Activated T-cell treated with anti-CD3 and anti-CD28 coated beads, Interleukin-2, amount 50 U/mL, for 24 hours (primary cell): ENCODE results near the gene ZNF670.

Source experiments
- DNase-seq: peaks from one replicate; pipeline ENCODE4 v3.0.0-alpha.2; 2020
- H3K27ac Mint-ChIP-seq: 2 replicates; pipeline ENCODE4 v1.8.0; 2020; ENCODE audit warnings: mild to moderate bottlenecking, mixed read lengths
- H3K27me3 Mint-ChIP-seq: 2 replicates; pipeline ENCODE4 v1.8.0; 2020; ENCODE audit warnings: mixed read lengths
- H3K36me3 Mint-ChIP-seq: 2 replicates; pipeline ENCODE4 v1.8.0; 2020; ENCODE audit warnings: low read depth, mixed read lengths
- H3K4me1 Mint-ChIP-seq: 2 replicates; pipeline ENCODE4 v1.8.0; 2020; ENCODE audit warnings: low read depth, mixed read lengths
- H3K4me3 Mint-ChIP-seq: 2 replicates; pipeline ENCODE4 v1.8.0; 2020; ENCODE audit warnings: mild to moderate bottlenecking, moderate library complexity, mixed read lengths
- H3K9me3 Mint-ChIP-seq: 2 replicates; pipeline ENCODE4 v1.8.0; 2020; ENCODE audit warnings: mixed read lengths

ZNF670 gene

GRCh38 chr1:247088967-247089366 lies 10.4 kb upstream of the ZNF670 start:
- peaks cover 7% of the 10 kb centered on the region for H3K9me3 Mint-ChIP-seq
- no peaks in the 10 kb centered on the region for H3K4me1 Mint-ChIP-seq

GRCh38 chr1:247087256-247087655 lies 8.6 kb upstream of the ZNF670 start:
- peaks cover 8% of the 10 kb centered on the region for H3K9me3 Mint-ChIP-seq
- no peak for DNase-seq
- H3K27me3 Mint-ChIP-seq: peaks cover 5% of the 10 kb centered on the region
- H3K4me3 Mint-ChIP-seq: no peak overlapping the region
- no peaks in the 10 kb centered on the region for H3K36me3 Mint-ChIP-seq
- no peak overlapping the region for H3K27ac Mint-ChIP-seq
- no peaks in the 10 kb centered on the region for H3K4me1 Mint-ChIP-seq

More at GRCh38 chr1:247088967-247089366, 10.4 kb upstream of the ZNF670 start:
- no peaks in the 10 kb centered on the region for H3K27me3 Mint-ChIP-seq
- no peaks in the 10 kb centered on the region for H3K36me3 Mint-ChIP-seq
- H3K27ac Mint-ChIP-seq: no peak overlapping the region
- DNase-seq: no peak
- H3K4me3 Mint-ChIP-seq: no peak overlapping the region

- no peaks in the 10 kb centered on the region for H3K36me3 Mint-ChIP-seq
- no peak for DNase-seq
- no peak overlapping the region for H3K27ac Mint-ChIP-seq
- H3K4me1 Mint-ChIP-seq: no peaks in the 10 kb centered on the region
- peaks cover 7% of the 10 kb centered on the region for H3K9me3 Mint-ChIP-seq
- H3K4me3 Mint-ChIP-seq: no peak overlapping the region
- peaks cover 7% of the 10 kb centered on the region for H3K27me3 Mint-ChIP-seq
These were observed 6.7 kb upstream of the ZNF670 start for GRCh38 chr1:247085310-247085709.

- H3K9me3 Mint-ChIP-seq: peaks cover 7% of the 10 kb centered on the region
- no peaks in the 10 kb centered on the region for H3K36me3 Mint-ChIP-seq
- no peak overlapping the region for H3K27ac Mint-ChIP-seq
- peaks cover 7% of the 10 kb centered on the region for H3K27me3 Mint-ChIP-seq
- no peak for DNase-seq
- H3K4me1 Mint-ChIP-seq: no peaks in the 10 kb centered on the region
- no peak overlapping the region for H3K4me3 Mint-ChIP-seq
These were observed 6.2 kb upstream of the ZNF670 start for GRCh38 chr1:247084771-247085170.

GRCh38 chr1:247079141-247079874 lies 697 bp upstream of the ZNF670 start:
- Mint-ChIP-seq H3K27me3 (peaks cover 7% of the 10 kb centered on the region), H3K4me3 (peak overlapping the region; percentile 94), H3K36me3 (peaks cover 40% of the 10 kb centered on the region), H3K27ac (peak overlapping the region; percentile 96), H3K4me1 (peaks cover 27% of the 10 kb centered on the region), H3K9me3 (peaks cover 4% of the 10 kb centered on the region)
- DNase-seq: no peak

GRCh38 chr1:247077876-247078257 lies 744 bp downstream of the ZNF670 start:
- Mint-ChIP-seq H3K4me3 (peak overlapping the region; percentile 94), H3K4me1 (peaks cover 30% of the 10 kb centered on the region), H3K36me3 (peaks cover 52% of the 10 kb centered on the region), H3K27me3 (peaks cover 6% of the 10 kb centered on the region), H3K27ac (peak overlapping the region; percentile 96), H3K9me3 (peaks cover 10% of the 10 kb centered on the region)
- no peak for DNase-seq

GRCh38 chr1:247077213-247077612 lies 1.4 kb downstream of the ZNF670 start:
- H3K4me3 Mint-ChIP-seq: peak overlapping the region; percentile 94
- H3K36me3 Mint-ChIP-seq: peaks cover 54% of the 10 kb centered on the region
- peaks cover 10% of the 10 kb centered on the region for H3K9me3 Mint-ChIP-seq
- DNase-seq: no peak
- peaks cover 2% of the 10 kb centered on the region for H3K27me3 Mint-ChIP-seq
- peak overlapping the region; percentile 96 for H3K27ac Mint-ChIP-seq
- H3K4me1 Mint-ChIP-seq: peaks cover 30% of the 10 kb centered on the region

GRCh38 chr1:247070645-247071044 lies 8.0 kb downstream of the ZNF670 start:
- DNase-seq: no peak
- no peaks in the 10 kb centered on the region for H3K27me3 Mint-ChIP-seq
- peaks cover 6% of the 10 kb centered on the region for H3K4me1 Mint-ChIP-seq
- H3K9me3 Mint-ChIP-seq: peaks cover 45% of the 10 kb centered on the region
- H3K36me3 Mint-ChIP-seq: peaks cover 68% of the 10 kb centered on the region
- H3K4me3 Mint-ChIP-seq: no peak overlapping the region
- H3K27ac Mint-ChIP-seq: no peak overlapping the region

- no peak for DNase-seq
- H3K9me3 Mint-ChIP-seq: peaks cover 53% of the 10 kb centered on the region
- H3K27ac Mint-ChIP-seq: no peak overlapping the region
- peaks cover 1% of the 10 kb centered on the region for H3K4me1 Mint-ChIP-seq
- H3K36me3 Mint-ChIP-seq: peaks cover 82% of the 10 kb centered on the region
- no peak overlapping the region for H3K4me3 Mint-ChIP-seq
- H3K27me3 Mint-ChIP-seq: no peaks in the 10 kb centered on the region
These were observed 14.3 kb downstream of the ZNF670 start for GRCh38 chr1:247064304-247064703.

GRCh38 chr1:247060771-247061170 lies 17.8 kb downstream of the ZNF670 start:
- DNase-seq: no peak
- peaks cover 62% of the 10 kb centered on the region for H3K9me3 Mint-ChIP-seq
- peaks cover 5% of the 10 kb centered on the region for H3K4me1 Mint-ChIP-seq
- H3K4me3 Mint-ChIP-seq: no peak overlapping the region
- peaks cover 83% of the 10 kb centered on the region for H3K36me3 Mint-ChIP-seq
- H3K27me3 Mint-ChIP-seq: no peaks in the 10 kb centered on the region
- no peak overlapping the region for H3K27ac Mint-ChIP-seq

- no peak overlapping the region for H3K27ac Mint-ChIP-seq
- H3K4me1 Mint-ChIP-seq: peaks cover 13% of the 10 kb centered on the region
- no peak for DNase-seq
- peaks cover 77% of the 10 kb centered on the region for H3K9me3 Mint-ChIP-seq
- H3K36me3 Mint-ChIP-seq: peaks cover 85% of the 10 kb centered on the region
- no peak overlapping the region for H3K4me3 Mint-ChIP-seq
- H3K27me3 Mint-ChIP-seq: no peaks in the 10 kb centered on the region
These were observed 22.5 kb downstream of the ZNF670 start for GRCh38 chr1:247056071-247056470.

- Mint-ChIP-seq H3K4me1 (peaks cover 13% of the 10 kb centered on the region), H3K27ac (no peak overlapping the region), H3K9me3 (peaks cover 77% of the 10 kb centered on the region), H3K36me3 (peaks cover 83% of the 10 kb centered on the region), H3K4me3 (no peak overlapping the region), H3K27me3 (no peaks in the 10 kb centered on the region)
- DNase-seq: no peak
These were observed 23.6 kb downstream of the ZNF670 start for GRCh38 chr1:247054992-247055415.

GRCh38 chr1:247047702-247048101 lies 30.9 kb downstream of the ZNF670 start:
- no peak overlapping the region for H3K4me3 Mint-ChIP-seq
- H3K27me3 Mint-ChIP-seq: no peaks in the 10 kb centered on the region
- no peak overlapping the region for H3K27ac Mint-ChIP-seq
- DNase-seq: no peak
- peaks cover 85% of the 10 kb centered on the region for H3K36me3 Mint-ChIP-seq
- H3K9me3 Mint-ChIP-seq: peaks cover 83% of the 10 kb centered on the region
- no peaks in the 10 kb centered on the region for H3K4me1 Mint-ChIP-seq

- Mint-ChIP-seq H3K36me3 (peaks cover 85% of the 10 kb centered on the region), H3K27me3 (no peaks in the 10 kb centered on the region), H3K27ac (no peak overlapping the region), H3K4me1 (no peaks in the 10 kb centered on the region), H3K9me3 (peaks cover 83% of the 10 kb centered on the region), H3K4me3 (no peak overlapping the region)
- no peak for DNase-seq
These were observed 31.4 kb downstream of the ZNF670 start for GRCh38 chr1:247047260-247047659.

GRCh38 chr1:247043406-247043805 lies 35.2 kb downstream of the ZNF670 start:
- DNase-seq: no peak
- H3K4me3 Mint-ChIP-seq: no peak overlapping the region
- no peaks in the 10 kb centered on the region for H3K27me3 Mint-ChIP-seq
- H3K36me3 Mint-ChIP-seq: peaks cover 97% of the 10 kb centered on the region
- no peak overlapping the region for H3K27ac Mint-ChIP-seq
- peaks cover 73% of the 10 kb centered on the region for H3K9me3 Mint-ChIP-seq
- H3K4me1 Mint-ChIP-seq: no peaks in the 10 kb centered on the region
